ENCODE measurements around the gene NFKBIA.

GRCh38 chr14:35446450-35446849 lies 41.9 kb upstream of the NFKBIA start:
- TF ChIP-seq, protein P1, sequence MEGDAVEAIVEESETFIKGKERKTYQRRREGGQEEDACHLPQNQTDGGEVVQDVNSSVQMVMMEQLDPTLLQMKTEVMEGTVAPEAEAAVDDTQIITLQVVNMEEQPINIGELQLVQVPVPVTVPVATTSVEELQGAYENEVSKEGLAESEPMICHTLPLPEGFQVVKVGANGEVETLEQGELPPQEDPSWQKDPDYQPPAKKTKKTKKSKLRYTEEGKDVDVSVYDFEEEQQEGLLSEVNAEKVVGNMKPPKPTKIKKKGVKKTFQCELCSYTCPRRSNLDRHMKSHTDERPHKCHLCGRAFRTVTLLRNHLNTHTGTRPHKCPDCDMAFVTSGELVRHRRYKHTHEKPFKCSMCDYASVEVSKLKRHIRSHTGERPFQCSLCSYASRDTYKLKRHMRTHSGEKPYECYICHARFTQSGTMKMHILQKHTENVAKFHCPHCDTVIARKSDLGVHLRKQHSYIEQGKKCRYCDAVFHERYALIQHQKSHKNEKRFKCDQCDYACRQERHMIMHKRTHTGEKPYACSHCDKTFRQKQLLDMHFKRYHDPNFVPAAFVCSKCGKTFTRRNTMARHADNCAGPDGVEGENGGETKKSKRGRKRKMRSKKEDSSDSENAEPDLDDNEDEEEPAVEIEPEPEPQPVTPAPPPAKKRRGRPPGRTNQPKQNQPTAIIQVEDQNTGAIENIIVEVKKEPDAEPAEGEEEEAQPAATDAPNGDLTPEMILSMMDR (IDR thresholded peaks at IDR 0.05 in 8 of 11, conservative IDR thresholded peaks at IDR 0.05 in 3 of 11): no peak
- no peak for TF ChIP-seq POLR2AphosphoS5 (IDR thresholded peaks at IDR 0.05)
- TF ChIP-seq POLR2A (IDR thresholded peaks at IDR 0.05): no peak

All from spleen (tissue), 7 donors.